CD4-positive, alpha-beta T cell treated with Interleukin-10 for 1 hour (primary cell): ENCODE measurements around the gene YKT6.
"Not testable (repeated sequence)": the region's sequence is repeated elsewhere in the genome, so short reads cannot be mapped to it uniquely, and the experiment has no call there.

Experiments used
- DNase-seq: peaks from one replicate; pipeline ENCODE4 v3.0.0-alpha.2; 2020

YKT6 gene

DNA sequence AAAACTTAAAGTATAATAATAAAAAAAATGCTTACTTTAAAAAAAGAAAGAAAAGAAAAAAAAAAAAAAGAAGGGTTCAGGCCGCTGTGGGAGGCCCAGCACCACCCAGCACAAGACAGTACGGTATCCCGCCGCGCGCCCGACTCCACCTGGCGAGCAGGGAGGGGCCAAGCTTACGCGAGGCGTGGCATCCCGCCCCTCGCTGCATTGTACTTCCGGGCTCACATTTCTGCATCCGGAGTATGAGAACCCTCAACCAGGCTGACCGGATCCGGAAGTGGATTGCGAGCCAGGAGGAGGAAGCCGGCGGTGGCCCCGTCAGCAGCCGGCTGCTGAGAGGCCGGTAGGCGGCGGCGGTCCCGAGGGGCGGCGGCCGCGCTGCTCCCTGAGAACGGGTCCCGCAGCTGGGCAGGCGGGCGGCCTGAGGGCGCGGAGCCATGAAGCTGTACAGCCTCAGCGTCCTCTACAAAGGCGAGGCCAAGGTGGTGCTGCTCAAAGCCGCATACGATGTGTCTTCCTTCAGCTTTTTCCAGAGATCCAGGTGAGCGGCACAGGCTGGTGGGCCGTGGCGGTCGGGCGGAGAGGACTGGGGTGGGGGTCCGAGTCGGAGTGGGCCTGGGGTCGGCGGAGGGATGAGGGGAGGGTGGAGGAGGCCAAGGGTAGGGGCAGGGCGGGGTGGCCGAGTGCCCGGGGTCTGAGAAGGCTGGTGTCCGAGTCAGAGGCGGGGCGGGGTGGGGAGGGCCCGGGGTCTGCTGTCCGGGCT, at the start of gene YKT6:
TSS of gene YKT6 (plus strand) at position 280 of the 763 bp plus-strand sequence. CDS start at position 438, 158 bp downstream.
- DNase-seq = peak; percentile 94

DNA sequence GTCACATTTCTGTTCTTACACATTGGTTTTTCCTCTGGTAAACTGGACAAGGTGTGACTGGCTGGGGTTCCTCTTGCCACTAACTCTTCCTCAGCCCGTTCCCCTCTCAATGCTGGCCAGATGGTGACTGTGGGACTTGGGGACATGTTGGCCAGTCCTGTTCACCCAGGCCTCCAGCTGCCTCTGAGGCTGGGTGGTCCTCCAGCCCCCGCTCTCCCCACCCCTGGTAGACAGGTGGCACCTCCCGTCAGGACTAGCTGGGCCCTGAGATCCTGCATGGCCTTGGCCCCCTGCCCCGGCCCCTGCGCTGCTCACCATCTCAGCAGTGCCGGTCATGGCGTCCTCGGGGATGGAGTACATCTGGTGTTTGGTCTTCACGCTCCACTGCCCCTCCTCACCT, 48.8 kb upstream of the YKT6 start:
- no peak for DNase-seq

- no peak for DNase-seq
Observed at GRCh38 chr7:44152971-44153947, 47.5 kb upstream of the YKT6 start.

DNA sequence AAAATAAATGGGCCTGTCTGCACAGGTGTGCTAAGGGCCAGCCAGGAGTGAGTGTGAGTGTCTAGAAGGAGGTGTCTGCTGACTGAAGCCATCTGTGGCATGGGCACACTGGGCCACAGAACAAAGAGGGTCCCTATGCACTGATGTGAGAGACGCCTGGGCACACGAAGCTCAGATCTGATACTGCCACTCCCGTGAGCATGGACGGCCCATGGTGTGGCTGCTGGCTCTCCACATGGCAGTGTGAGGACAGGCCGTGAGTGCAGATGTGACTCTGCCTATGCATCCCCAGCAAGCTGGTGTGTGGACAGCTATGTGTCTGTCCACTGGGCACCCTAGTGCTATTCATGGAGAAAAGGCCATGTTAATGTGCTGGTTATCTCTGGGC, 46.8 kb upstream of the YKT6 start:
- no peak for DNase-seq

- no peak for DNase-seq
Observed at GRCh38 chr7:44154703-44155102, 46.1 kb upstream of the YKT6 start.

DNA sequence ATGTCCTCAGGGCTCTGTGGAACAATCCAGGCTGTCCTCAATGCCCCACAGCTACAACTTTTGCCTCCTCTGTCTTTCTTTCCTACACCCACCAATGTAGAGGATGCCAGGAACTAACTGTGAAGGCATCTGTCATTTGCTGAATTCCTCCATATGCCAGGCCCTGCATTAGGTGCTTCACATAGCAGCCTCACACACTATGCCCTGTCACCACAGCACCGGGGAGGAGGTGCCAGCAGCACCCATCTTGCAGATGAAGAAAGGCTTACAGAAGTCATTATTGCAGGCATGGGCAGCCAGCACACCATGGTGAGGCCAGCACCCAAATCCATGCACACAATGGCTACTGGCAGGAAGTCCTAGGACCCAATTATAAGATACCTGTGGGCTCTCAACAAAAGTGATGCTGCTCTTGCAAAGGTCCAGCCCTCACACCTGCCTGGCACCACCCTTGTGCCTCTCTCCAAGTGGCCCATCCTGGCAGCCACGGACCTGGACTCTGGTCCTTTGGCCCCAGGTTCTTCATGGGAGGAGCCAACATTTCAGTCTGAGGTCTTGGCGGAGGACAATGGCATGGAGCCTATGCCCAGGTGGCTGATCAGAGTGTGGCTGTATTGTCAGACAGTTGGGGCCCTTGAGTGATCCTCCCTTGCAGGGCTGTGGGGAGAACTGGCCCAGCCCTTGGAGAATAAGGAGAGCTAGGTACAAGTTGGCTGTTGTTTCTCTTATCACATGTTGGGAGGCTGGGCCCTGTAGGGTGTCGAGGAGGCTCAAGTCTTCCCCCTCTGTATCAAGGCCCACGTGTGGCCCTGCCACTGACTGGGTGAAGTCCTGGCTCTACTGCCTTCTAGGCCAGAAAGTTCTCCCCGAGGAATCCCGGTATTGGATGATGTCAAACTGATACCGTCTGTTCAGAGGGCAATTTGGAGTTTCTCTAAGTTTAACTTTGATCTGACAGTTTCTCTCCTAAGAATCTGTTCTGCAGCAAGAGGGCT, 45.3 kb upstream of the YKT6 start:
- no peak for DNase-seq

DNA sequence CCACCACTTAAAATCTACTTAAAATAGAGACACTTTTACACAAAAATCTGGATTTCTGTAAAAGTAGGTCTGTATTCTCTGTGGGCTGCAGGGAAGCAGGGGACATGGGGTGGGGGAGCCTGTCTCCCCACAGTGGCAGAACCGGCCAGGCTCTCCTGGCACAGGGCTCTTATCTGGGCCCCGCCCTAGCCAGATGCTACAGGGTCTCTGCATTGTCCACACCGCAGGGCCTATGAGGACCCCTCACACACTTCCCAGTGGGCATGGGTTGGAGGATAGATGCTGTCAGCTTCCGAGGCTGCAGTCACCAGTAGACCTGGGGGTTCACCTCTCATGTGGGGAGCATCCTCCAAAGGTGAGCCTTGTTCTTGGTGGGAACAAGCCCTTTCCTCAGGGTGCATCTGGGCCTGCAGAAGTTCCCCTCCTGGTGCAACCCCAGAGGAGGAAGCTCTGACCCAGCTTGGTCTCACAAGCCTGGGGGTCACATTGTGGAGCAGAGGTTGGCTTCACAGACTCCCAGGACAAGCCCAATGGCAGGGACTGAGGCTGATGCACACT, 44.2 kb upstream of the YKT6 start:
- DNase-seq = no peak

DNA sequence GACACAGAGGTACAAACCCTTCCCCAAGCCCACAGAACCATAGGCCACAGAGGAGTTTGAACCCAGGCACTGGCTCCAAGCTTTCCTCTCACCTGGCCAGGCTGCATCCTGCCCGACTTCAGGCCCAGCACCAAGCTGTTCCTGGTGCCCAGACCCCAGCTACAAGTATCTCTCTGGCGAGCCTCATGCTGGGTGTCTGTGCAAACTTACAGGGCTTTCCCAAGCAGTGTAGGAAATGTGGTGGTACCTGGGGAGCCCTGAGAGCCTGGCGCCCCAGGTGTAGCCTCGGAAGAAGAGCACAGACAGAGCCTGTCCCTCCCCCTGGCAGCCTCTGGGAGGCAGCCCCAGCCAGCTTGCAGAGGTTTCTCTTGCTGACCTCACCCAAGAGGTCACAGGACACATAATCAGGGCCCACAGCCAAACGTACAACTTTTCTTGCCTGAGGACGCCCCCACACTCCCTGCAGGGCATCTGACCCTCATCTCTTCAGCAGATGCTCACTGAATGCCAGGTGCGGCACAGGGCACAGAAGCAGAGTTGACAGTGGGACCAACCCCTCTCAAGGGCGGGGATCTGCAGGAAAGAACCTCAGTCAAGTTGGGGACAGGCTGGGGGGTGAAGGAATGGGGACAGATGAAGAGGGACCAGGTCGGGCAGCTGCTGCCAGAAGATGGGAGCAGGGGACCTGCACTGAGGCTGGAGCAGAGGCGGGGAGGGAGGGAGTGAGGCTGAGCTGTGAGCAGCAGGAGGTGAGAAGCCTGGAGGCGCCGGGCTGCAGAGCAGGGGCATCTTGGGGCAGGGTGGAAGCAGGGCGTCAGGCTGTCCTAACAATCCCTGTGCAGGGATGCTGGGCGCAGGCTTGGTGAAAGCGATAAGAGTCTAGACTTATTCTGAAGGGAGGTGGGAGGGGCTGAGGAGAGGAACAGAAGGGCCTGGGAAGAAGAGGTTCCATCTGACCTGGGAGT, 43.4 kb upstream of the YKT6 start:
- no peak for DNase-seq

DNA sequence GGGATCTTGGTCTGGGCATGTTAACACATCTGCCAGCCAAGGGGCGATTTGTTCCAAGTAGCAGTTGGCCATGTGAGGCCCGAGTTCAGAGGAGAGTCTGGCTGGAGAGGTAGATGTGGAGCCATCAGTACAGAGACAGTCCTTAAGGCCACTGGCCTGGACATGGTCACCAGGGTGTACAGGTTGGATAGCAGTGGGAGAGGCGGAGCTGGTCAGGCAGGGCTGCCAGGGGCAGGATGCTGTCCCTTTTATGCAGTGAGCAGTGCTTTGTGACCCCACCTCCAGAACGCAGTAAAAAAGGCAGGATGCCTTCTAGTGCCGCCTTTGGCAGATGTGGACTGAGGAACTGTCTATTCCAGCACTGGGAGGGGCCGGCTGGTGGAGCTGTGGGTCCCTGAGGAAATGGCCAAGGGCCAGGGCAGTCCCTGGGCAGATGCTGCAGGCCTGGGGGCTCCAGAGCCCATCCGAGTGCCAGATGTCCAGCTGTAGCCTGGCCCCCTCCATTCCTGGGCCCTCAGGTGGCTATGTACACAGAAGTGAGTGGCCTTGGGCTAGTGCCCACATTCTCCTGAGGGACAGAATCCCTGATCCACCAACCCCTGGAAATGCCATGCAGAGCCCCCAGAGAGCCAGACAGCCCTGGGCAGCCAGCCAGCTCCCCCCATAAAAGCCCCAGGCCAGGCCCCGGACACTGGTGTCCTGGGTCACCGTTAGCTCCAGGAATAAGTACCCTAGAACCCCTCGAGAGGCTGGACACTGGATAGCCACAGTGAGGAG, 42.5 kb upstream of the YKT6 start:
- no peak for DNase-seq

- no peak for DNase-seq
Observed at GRCh38 chr7:44158873-44159631, 41.7 kb upstream of the YKT6 start.

DNA sequence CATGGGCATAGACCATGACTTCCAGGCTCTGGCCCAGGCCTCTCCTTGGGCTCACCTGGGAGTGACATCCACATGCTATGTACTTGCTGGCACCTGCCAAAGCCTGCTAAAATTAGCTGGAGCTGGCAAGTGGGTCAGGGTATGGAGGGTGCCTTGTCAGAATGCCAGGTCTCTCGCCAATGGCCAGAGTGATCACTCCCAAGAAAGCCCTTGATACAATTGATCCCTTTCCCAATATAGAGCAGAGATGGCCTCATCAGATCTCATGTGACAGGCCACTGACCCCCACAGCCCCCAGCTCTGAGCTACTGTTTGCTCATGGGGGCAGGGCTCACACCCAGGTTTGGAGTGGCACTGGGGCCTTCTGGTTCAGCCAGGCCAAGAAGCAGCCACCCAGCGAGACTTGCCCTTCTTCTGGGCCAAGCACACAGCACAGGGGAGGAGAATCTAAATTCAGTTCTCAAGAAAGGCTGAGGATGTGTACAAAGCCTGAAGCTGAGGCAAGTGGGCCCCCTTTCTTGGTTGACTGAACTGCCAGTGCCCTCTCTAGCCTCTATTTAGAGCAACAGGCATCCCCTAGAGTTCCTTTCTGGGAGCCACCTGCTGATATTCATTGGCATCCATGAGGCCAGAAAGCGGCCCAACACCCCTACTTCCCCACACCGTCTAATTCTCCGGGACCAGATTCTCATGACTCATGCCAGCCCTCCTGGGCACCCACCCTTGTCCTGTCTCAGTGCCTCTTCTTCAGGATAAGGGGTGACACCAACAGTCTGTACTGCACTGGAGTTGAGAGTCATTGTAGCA, 40.8 kb upstream of the YKT6 start:
- no peak for DNase-seq

DNA sequence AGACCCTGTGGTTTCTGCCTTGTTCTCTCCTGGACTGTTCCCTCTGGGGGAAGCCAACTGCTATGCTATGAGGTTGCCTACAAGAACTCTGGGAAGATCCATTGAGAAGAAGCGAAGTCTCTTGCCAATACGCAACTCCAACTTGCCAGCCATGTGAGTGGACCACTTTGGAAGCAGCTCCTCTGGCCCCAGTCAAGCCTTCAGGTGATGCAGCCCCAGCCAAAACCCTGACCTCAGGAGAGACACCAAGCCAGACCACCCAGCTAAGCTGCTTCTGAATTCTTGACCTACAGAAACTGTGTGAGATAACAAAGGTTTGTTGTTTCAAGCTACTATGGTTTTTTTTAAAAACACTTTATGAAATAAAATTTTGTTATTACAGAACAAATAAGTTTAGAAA, 39.4 kb upstream of the YKT6 start:
- DNase-seq = no peak

GRCh38 chr7:44162179-44162578, 38.6 kb upstream of the YKT6 start:
- DNase-seq = no peak

- no peak for DNase-seq
Observed at GRCh38 chr7:44162785-44163395, 37.9 kb upstream of the YKT6 start.

GRCh38 chr7:44163591-44163990, 37.2 kb upstream of the YKT6 start:
- no peak for DNase-seq

GRCh38 chr7:44167920-44168319, 32.9 kb upstream of the YKT6 start:
- DNase-seq = no peak

DNA sequence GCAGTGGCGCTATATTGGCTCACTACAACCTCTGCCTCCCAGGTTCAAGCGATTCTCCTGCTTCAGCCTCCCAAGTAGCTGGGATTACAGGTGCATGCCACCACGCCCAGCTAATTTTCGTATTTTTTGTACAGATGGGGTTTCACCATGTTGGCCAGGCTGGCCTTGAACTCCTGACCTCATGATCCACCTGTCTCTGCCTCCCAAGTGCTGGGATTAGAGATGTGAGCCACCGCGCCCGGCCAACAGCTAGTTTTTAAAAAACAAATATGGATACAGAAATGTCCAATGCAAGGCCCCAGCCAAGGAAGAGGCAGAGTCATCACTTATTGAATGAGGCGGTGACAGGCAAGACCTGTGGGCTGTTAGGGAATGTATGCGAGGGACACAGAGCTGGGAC, 28.9 kb upstream of the YKT6 start:
- DNase-seq = not testable (repeated sequence)

DNA sequence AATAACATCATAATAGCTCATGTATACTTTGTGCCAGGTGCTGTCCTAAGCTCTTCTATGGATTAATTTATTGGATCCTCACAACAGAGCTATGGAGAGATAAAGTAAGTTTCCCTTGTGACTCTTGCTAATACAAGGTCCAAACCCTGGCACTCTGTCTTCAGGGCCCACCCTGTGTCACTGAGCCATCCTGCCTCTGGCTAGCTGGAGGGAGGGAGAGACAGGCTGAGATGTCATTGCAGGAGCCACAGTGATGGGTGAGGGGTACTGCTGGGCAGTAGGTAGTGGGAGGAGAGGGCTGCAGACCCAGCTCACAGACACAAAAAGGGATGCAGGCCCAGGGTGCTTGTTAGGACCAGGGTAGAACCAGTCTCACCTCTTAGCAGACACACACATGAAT, 28.4 kb upstream of the YKT6 start:
- DNase-seq = no peak
